Suprapubic skin (tissue), 4 donors: ENCODE results near the gene PPP1R1C. TPM values are rescaled to one million over a fixed set of nuclear protein-coding genes. Genes with fewer than 3 reads are reported as not detected.
"Not testable (repeated sequence)": the region's sequence is repeated elsewhere in the genome, so short reads cannot be mapped to it uniquely, and the experiment has no call there.

Experiments
- DNase-seq, 2 donors: peaks; one replicate each; pipeline ENCODE4 v3.0.0-alpha.2; 2019; ENCODE audit warnings: low spot score in 2 of 2
- H3K27ac ChIP-seq: fragments of 200-600 bp; sonication (generic); one replicate; pipeline ENCODE4 v1.5.1; 2019
- H3K27me3 ChIP-seq: fragments of 200-600 bp; sonication (generic); one replicate; pipeline ENCODE4 v1.5.1; 2019
- H3K36me3 ChIP-seq: fragments of 200-600 bp; sonication (generic); one replicate; pipeline ENCODE4 v1.5.1; 2019
- H3K4me1 ChIP-seq: fragments of 200-600 bp; sonication (generic); one replicate; pipeline ENCODE4 v1.5.1; 2019
- H3K4me3 ChIP-seq: fragments of 200-600 bp; sonication (generic); one replicate; pipeline ENCODE4 v1.5.1; 2019; ENCODE audit warnings: mild to moderate bottlenecking
- H3K9me3 ChIP-seq: fragments of 200-600 bp; sonication (generic); one replicate; pipeline ENCODE4 v1.5.1; 2019
- EP300 ChIP-seq: sonication (generic); formaldehyde crosslinking; IDR thresholded peaks from one replicate; pipeline ENCODE4 v1.6.1; 2017; ENCODE audit warnings: antibody characterized with exemption
- POLR2A ChIP-seq, 2 donors: fragments of 450-650 bp; IDR thresholded peaks; one replicate each; pipeline ENCODE4 v1.6.1; 2017; ENCODE audit warnings: antibody characterized with exemption in 2 of 2, mild to moderate bottlenecking in 2 of 2, moderate library complexity in 2 of 2
- POLR2AphosphoS5 ChIP-seq, 3 donors: sonication (generic); formaldehyde crosslinking; IDR thresholded peaks; one replicate each; pipeline ENCODE4 v1.6.1; 2017; ENCODE audit warnings: antibody characterized with exemption in 3 of 3
- WGBS: methylation state at CpG from one replicate; pipeline ENCODE4 v1.1.5; 2018; 5-methylcytosine and 5-hydroxymethylcytosine counted together
- total RNA-seq, 4 donors: library from RNA; depleted of rRNA; stranded (reverse); fragments of >200 nt; gene quantifications; one replicate each; pipeline ENCODE4 v1.1.0, GENCODE V29; 2016
- TF ChIP-seq, protein P1 (sequence below), 2 donors: fragments of 200-600 bp in 1 of 2; fragments of 450-650 bp in 1 of 2; sonication (generic) in 1 of 2; IDR thresholded peaks; one replicate each; pipeline ENCODE4 v1.5.1; 2016 to 2019; ENCODE audit warnings: antibody characterized with exemption in 2 of 2, mild to moderate bottlenecking in 1 of 2, moderate library complexity in 1 of 2

Gene PPP1R1C
- total RNA-seq, 4 donors from 2014 or later: 2.0 to 5.8 TPM; not detected in 2

DNA sequence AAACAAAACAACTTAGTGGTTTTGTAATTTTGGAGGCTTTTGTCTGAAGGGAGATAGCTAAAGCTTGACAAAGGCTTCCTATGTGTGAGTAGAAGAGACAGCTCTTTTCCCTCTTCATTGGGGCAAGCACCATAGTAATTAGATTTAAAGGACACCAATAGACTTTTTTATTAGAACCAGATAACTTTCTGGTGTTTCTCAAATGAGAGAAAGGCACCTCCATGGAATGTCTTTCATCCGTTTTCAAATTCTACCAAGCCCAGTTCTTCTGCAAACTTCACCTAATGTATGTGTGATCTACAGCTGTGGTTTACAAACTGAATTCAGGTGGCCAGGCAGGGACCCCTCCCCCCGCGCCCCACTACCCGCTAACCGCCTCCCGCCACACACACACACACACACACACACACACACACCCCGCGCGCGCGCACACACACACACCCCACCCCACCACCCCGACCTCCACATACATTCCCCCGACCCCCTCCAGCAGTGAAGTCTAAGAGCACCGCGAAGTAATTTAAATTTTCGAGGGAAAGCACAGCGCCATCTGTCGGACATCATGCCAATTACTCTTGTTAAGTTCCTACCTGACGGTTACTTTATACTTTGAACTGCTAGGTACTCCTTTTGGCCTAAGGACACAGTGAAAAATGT is 31.6 kb upstream of the PPP1R1C start:
- Histone ChIP-seq H3K4me1 (peaks cover 12% of the 10 kb centered on the region), H3K27ac (no peak overlapping the region), H3K9me3 (no peaks in the 10 kb centered on the region), H3K27me3 (no peaks in the 10 kb centered on the region), H3K4me3 (peak overlapping the region; percentile 41), H3K36me3 (no peaks in the 10 kb centered on the region)
- 11% methylated on average over 19 of the region's 19 CpGs for WGBS
- DNase-seq: peak in 1 of 2 donors; percentile 82
- TF ChIP-seq, protein P1, sequence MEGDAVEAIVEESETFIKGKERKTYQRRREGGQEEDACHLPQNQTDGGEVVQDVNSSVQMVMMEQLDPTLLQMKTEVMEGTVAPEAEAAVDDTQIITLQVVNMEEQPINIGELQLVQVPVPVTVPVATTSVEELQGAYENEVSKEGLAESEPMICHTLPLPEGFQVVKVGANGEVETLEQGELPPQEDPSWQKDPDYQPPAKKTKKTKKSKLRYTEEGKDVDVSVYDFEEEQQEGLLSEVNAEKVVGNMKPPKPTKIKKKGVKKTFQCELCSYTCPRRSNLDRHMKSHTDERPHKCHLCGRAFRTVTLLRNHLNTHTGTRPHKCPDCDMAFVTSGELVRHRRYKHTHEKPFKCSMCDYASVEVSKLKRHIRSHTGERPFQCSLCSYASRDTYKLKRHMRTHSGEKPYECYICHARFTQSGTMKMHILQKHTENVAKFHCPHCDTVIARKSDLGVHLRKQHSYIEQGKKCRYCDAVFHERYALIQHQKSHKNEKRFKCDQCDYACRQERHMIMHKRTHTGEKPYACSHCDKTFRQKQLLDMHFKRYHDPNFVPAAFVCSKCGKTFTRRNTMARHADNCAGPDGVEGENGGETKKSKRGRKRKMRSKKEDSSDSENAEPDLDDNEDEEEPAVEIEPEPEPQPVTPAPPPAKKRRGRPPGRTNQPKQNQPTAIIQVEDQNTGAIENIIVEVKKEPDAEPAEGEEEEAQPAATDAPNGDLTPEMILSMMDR (IDR thresholded peaks at IDR 0.05): peak; percentile 46 to 69
- no peak for TF ChIP-seq POLR2AphosphoS5 (IDR thresholded peaks at IDR 0.05)

DNA sequence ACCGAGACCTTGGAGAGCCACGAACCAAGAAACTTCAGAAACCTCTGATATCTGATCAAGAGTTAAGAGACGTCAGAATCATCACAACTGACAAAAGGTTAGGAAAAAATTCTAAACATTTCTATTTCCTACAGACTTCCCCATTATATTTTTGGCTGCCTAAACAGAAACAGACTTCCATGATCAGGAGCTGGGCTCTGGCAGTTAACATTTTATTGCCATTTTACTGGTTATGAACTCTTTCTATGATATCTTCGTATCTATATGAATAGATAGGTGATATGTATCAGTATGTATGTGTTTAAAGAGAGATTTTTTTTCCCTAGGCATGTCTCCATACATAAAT is 31.1 kb upstream of the PPP1R1C start:
- Histone ChIP-seq H3K27ac (no peak overlapping the region), H3K4me3 (peak overlapping the region; percentile 41), H3K27me3 (no peaks in the 10 kb centered on the region), H3K4me1 (peaks cover 12% of the 10 kb centered on the region), H3K36me3 (no peaks in the 10 kb centered on the region), H3K9me3 (no peaks in the 10 kb centered on the region)
- no peak for DNase-seq
- TF ChIP-seq, protein P1 (IDR thresholded peaks at IDR 0.05): no peak
- TF ChIP-seq POLR2A (IDR thresholded peaks at IDR 0.05): no peak
- TF ChIP-seq POLR2AphosphoS5 (IDR thresholded peaks at IDR 0.05): no peak
- no peak for TF ChIP-seq EP300
- WGBS: 19% methylated on average over 4 of the region's 4 CpGs

DNA sequence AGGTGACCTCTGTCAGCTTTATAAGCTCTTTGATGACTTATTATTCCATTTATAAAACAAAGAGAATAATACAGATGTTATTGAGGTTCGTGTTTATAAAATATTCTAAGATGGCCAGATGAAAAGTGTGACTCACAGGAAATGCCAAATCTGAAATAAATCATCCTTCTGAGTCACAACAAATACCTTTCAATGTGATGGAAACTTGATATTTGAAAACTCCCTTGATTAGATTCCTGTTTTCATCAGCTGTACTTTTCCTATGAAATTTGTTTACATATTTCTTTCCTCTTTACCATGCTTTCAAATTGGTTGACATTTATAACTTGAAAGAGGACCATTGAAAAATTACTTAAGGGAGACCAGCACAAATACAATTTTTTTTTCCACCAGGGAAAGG is 30.6 kb upstream of the PPP1R1C start:
- Histone ChIP-seq H3K27me3 (no peaks in the 10 kb centered on the region), H3K36me3 (no peaks in the 10 kb centered on the region), H3K27ac (no peak overlapping the region), H3K4me3 (no peak overlapping the region), H3K4me1 (peaks cover 12% of the 10 kb centered on the region), H3K9me3 (no peaks in the 10 kb centered on the region)
- TF ChIP-seq POLR2A (IDR thresholded peaks at IDR 0.05) (no peak), POLR2AphosphoS5 (IDR thresholded peaks at IDR 0.05) (no peak), EP300 (no peak)
- TF ChIP-seq, protein P1 (IDR thresholded peaks at IDR 0.05): no peak
- 14% methylated on average over 1 of the region's 1 CpG for WGBS
- no peak for DNase-seq

DNA sequence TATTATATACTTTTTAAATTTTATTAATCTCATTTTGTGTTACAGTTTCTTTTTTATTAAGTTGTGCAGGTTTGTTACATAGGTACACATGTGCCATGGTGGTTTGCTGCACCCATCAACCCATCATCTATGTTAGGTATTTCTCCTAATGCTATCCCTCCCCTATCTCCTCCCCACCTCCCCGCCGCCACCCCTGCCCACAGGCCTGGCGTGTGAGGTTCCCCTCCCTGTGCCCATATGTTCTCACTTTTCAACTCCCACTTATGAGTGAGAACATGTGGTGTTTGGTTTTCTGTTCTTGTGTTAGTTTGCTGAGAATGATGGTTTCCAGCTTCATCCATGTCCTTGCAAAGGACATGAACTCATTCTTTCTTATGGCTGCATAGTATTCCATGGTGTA is 29.8 kb upstream of the PPP1R1C start:
- peaks cover 12% of the 10 kb centered on the region for H3K4me1 ChIP-seq
- H3K27ac ChIP-seq, H3K9me3 ChIP-seq, H3K27me3 ChIP-seq, H3K4me3 ChIP-seq, DNase-seq, H3K36me3 ChIP-seq: not testable (repeated sequence)
- 81% methylated on average over 3 of the region's 3 CpGs for WGBS

DNA sequence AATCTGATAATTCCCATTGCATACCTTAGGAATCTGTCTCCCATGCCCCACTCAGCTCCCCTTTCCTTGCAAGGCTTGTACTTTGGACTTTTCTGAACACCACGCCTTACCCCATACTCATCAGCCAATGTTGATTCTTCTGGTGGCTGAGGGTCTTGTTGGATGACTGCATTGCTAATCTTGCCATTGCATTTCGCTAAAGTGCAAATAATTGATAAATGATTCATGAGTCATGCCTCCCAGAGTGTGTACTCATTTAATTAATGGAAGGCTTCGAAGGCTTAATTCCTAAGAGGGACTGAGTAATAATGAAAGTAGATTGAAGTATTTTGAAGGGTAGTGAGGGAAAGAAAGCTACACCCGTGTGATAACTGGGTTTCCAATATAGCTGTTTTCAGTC is 28.0 kb upstream of the PPP1R1C start:
- Histone ChIP-seq H3K9me3 (no peaks in the 10 kb centered on the region), H3K4me3 (no peak overlapping the region), H3K27ac (no peak overlapping the region), H3K36me3 (no peaks in the 10 kb centered on the region), H3K4me1 (peaks cover 12% of the 10 kb centered on the region), H3K27me3 (no peaks in the 10 kb centered on the region)
- 82% methylated on average over 4 of the region's 4 CpGs for WGBS
- DNase-seq: no peak
- TF ChIP-seq POLR2A (IDR thresholded peaks at IDR 0.05) (no peak), EP300 (no peak), POLR2AphosphoS5 (IDR thresholded peaks at IDR 0.05) (no peak)
- TF ChIP-seq, protein P1 (IDR thresholded peaks at IDR 0.05): no peak

DNA sequence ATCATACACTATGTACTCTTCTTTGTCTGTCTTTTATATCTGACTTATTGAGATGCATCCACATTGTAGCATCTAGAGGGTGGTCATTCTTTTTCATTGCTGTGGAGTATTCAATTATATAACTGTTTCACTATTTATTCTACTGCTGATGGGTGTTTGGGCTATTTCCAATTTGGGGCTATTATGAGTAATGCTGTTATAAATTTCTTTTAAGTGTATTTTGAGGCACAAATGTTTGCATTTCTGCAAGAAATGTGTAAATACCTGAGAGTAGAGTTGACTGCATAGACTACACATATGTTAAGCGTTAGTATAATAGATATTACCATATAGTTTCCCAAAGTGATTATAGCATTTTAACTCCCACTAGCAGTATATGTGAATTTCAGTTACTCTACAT is 26.9 kb upstream of the PPP1R1C start:
- no peak for TF ChIP-seq POLR2A (IDR thresholded peaks at IDR 0.05)
- TF ChIP-seq, protein P1 (IDR thresholded peaks at IDR 0.05): no peak
- TF ChIP-seq POLR2AphosphoS5 (IDR thresholded peaks at IDR 0.05): no peak
- no peak for TF ChIP-seq EP300
- Histone ChIP-seq H3K9me3 (no peaks in the 10 kb centered on the region), H3K36me3 (no peaks in the 10 kb centered on the region), H3K27ac (no peak overlapping the region), H3K4me3 (no peak overlapping the region), H3K27me3 (no peaks in the 10 kb centered on the region), H3K4me1 (peaks cover 12% of the 10 kb centered on the region)
- 95% methylated on average over 1 of the region's 1 CpG for WGBS
- no peak for DNase-seq
